ENCODE results near the gene SLC6A8.

The SLC6A8 gene

DNA sequence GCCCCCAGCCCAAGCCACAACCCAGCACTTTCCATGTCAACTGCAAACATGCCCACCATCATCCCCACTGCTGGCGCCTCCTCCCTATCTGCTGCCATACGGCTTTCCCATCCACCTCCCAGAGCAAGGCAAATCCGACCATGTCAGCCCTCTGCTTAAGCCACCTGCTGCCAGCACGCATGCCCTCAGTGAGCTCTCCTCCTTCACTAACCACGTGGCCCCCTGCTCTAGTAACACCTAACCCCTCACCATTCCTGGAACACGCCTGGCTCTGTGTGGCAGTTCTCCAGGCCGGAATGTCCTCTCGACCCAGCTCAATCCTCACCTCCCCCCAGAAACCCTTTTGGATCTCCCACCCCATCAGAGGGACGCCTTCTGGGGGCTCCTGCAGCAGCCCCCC, 19.1 kb downstream of the SLC6A8 start:
- no peak overlapping the region for H3K4me3 ChIP-seq (ENCODE audit: low read depth, low read length)
- TF ChIP-seq, protein P1, sequence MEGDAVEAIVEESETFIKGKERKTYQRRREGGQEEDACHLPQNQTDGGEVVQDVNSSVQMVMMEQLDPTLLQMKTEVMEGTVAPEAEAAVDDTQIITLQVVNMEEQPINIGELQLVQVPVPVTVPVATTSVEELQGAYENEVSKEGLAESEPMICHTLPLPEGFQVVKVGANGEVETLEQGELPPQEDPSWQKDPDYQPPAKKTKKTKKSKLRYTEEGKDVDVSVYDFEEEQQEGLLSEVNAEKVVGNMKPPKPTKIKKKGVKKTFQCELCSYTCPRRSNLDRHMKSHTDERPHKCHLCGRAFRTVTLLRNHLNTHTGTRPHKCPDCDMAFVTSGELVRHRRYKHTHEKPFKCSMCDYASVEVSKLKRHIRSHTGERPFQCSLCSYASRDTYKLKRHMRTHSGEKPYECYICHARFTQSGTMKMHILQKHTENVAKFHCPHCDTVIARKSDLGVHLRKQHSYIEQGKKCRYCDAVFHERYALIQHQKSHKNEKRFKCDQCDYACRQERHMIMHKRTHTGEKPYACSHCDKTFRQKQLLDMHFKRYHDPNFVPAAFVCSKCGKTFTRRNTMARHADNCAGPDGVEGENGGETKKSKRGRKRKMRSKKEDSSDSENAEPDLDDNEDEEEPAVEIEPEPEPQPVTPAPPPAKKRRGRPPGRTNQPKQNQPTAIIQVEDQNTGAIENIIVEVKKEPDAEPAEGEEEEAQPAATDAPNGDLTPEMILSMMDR (IDR thresholded peaks at IDR 0.05; ENCODE audit: low read depth, low read length, missing control alignments), result no peak
- DNase-seq (ENCODE audit: low read depth), result no peak

DNA sequence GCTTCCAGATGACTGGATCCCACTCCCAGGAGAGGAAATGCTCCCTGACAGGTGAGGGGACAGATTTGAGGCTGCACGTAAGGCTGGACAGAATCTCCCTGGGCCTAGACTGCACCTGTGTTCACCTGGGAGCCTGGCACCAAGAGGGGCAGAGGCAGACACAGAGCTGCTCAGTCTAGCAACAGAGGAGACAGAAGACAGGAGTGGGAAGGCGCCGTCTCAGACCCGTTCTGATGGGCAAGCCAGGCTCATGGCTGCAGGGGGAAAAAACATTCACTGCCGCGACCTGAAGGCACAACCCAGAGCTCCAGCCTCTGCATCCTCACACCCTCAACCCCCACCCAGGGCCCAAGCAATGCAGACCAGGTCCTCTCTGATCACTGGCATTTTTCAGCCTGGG, 19.7 kb downstream of the SLC6A8 start:
- TF ChIP-seq, protein P1 (IDR thresholded peaks at IDR 0.05; ENCODE audit: low read depth, low read length, missing control alignments), result no peak
- DNase-seq (ENCODE audit: low read depth), result no peak

DNA sequence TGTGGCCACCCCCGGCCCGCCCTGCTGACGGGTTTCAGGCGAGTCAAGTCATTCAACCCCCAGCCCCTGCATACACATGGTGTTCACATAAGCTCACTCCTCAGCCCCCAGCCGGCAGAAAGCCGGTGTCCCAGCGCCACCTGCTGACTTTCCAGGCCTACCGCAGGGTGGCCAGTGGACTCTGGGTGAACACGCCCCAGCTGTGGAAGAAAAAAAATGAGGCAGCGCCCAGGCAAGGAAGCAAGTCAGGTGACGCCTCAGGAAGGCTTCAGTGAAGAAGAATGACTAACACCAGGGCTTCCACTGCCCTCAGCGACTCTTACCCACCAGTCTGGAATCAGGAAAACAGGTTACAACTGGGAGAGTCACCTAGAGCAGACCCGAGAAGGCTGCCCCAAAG, 20.7 kb downstream of the SLC6A8 start:
- TF ChIP-seq, protein P1 (IDR thresholded peaks at IDR 0.05; ENCODE audit: low read depth, low read length, missing control alignments), result peak; percentile 32
- no peak for DNase-seq (ENCODE audit: low read depth)
- H3K4me3 ChIP-seq (ENCODE audit: low read depth, low read length), result no peak overlapping the region

More for the DNA sequence above, 19.7 kb downstream of the SLC6A8 start:
- no peak overlapping the region for H3K4me3 ChIP-seq (ENCODE audit: low read depth, low read length)

DNA sequence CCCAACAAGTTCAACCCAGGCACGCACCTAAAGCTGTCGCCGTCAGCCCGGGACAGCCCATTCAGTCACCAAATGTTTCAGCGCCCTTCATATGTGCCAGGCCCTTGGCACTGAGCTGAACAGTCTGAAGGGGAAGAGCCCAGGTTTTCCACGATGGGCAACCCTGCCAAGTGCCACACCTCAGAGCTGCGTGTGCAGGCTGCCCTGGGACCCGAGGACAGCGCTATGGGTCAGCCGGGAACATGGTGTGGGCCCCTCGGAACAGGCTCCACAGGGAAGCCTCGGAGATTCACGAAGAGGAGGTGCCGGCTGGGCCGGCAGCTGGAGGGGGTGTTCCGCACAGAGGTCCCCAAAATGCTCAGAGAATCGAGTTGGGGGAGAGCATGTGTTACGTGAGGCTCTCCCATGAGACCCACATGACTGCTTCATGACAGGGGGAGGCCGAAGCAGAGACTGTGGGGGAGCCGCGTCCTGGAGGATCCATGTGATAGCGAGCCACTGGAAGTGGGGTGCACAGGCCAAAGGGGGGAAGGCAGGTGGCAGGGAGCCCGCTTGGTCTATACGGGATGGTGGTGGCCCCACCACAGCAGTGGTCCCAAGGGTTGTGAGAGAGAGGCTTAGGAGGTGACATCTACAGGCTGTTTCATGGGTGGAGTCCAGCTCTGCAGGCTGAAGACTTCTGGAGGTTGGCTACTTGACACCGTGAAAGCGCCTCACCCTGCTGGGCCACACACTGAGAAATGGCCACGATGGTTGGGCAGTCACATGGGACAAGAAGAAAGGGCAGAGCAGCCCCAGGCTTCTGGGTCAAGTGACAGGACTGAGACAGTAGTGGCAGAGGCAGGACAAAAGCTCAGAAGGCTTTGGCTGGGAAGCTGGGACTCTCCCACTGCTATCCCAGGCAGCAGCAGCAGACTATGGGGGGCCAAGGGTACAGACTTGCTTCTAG, 22.3 kb downstream of the SLC6A8 start:
- no peak overlapping the region for H3K4me3 ChIP-seq (ENCODE audit: low read depth, low read length)
- no peak for DNase-seq (ENCODE audit: low read depth)
- TF ChIP-seq, protein P1 (IDR thresholded peaks at IDR 0.05; ENCODE audit: low read depth, low read length, missing control alignments), result no peak

DNA sequence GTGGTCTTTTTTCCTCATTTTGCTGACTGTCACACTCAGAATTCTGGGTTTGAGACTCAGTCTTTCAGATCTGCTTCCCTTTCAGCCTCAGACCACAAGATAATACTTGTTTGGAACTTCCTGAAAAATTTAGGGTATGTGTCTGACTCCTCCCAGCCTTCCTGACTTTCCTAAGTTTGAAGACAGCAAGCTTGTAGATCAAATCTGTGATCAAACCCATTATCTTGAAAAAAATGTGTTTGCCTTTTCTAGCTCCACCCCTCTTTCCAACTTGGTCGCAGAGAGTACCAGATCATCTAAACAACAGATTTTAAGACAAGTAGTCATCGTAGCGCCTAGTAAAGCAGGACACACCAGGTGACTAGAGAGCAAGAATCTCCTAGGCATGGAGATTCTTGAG, 26.5 kb downstream of the SLC6A8 start:
- H3K4me3 ChIP-seq (ENCODE audit: low read depth, low read length), result no peak overlapping the region
- TF ChIP-seq, protein P1 (IDR thresholded peaks at IDR 0.05; ENCODE audit: low read depth, low read length, missing control alignments), result no peak
- DNase-seq (ENCODE audit: low read depth), result no peak

DNA sequence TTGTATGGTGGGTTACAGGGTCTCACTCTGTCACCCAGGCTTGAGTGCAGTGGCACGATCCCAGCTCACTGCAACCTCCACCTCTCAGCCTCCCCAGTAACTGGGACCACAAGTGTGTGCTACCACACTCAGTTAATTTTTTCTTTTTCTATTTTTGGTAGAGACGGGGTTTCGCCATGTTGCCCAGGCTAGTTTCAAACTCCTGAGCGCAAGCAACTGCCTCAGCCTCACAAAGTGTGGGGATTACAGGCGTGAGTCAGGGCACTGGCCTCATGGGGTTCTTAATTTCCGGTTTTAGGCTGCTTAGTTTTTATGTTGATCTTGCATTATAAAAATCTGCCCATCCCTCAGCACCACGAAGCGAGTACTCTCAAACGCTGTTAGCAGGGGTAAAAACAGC, 29.7 kb downstream of the SLC6A8 start:
- no peak for DNase-seq (ENCODE audit: low read depth)
- H3K4me3 ChIP-seq (ENCODE audit: low read depth, low read length), result no peak overlapping the region
- TF ChIP-seq, protein P1 (IDR thresholded peaks at IDR 0.05; ENCODE audit: low read depth, low read length, missing control alignments), result no peak

DNA sequence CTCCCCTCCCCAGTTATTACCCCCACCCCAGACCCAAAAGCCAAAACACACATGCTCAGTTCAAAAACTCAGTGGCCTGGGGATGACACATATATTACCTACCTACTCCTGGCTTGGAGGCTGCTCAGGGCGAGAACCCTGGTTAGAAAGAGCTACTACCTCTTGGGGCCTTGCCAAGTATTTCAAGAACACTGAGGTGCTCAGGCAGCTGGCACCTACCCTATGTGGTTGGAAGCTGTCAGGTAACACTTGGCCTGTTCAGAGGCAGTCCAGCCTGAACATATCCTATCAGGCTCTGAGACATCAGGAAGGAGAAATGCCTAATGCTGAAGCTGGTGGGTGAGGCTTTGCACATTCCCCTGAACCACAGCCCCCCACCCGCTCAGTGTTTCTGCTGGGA, 31.5 kb downstream of the SLC6A8 start:
- H3K4me3 ChIP-seq (ENCODE audit: low read depth, low read length), result no peak overlapping the region
- DNase-seq (ENCODE audit: low read depth), result no peak

More for the DNA sequence above, 31.5 kb downstream of the SLC6A8 start:
- TF ChIP-seq, protein P1 (IDR thresholded peaks at IDR 0.05; ENCODE audit: low read depth, low read length, missing control alignments), result no peak

All from GM12864 (cell line).